GM18517 (cell line): ENCODE measurements around the gene KRTAP12-1.

Experiments
- ATAC-seq: cut with Tn5 transposase; IDR thresholded peaks from one replicate; pipeline ENCODE4 v1.9.1; 2021; ENCODE audit warnings: mild to moderate bottlenecking, moderate library complexity; ENCODE audit not compliant: unreplicated experiment

KRTAP12-1 gene, protein sequence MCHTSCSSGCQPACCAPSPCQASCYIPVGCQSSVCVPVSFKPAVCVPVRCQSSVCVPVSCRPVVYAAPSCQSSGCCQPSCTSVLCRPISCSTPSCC

GRCh38 chr21:44681861-44682579 lies at the start of gene KRTAP12-1:
Gene KRTAP12-1 (minus strand): TSS chr21:44682163. CDS start chr21:44682123, 40 bp downstream.
- no peak for ATAC-seq

GRCh38 chr21:44730951-44731579 lies 49.1 kb upstream of the KRTAP12-1 start:
- ATAC-seq, result no peak

DNA sequence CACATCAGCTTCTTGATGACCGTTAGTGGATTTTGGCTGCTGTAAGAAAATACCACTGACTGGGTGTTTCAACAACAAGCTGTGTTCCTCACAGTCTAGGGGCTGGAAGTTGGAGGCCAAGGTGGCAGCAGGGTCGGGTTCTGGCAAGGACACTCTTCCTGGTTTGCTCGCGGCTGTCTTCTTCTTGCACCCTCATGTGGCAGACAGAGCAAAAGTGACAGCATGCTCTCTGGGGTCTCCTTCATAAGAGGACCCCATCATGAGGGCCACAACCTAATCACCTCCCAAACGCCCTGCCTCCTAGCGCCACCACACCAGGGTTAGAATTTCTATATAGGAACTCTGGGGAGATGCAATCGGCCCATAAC lies 48.0 kb upstream of the KRTAP12-1 start:
- ATAC-seq, result no peak

DNA sequence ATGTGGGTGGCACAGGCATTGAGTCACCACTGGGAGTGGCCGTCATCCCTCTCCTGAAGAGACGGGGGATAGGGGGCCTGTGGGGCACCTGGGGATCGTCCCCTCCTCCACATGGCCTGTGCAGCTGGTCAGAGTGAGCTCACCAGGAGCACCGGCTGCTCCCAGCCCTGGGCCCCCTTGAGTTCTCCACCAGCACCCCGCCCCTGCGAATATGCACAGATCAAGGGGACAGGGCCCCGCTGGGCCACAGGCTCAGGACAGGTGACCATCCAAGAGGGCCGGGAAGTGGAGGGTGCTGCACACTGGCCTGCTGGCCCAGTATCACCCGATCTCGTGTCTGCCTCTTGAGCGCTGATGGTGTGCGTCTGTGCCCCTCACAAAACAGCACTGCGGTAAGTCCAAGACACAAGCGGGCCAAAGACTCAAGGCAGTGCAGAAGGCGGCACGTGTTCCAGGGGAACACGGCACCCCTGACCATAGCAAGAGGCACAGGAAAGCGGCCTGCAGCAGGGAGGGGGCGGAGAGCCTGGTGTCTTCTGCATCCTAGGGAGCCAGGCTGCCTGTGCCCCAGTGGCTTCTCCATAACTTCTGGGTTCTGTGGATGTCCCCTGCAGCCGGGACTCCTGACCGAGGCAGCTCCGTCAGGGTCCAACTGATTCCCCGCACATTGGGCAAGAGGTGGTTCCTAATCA lies 47.5 kb upstream of the KRTAP12-1 start:
- no peak for ATAC-seq

- ATAC-seq, result no peak
Measured at GRCh38 chr21:44728716-44729115, 46.8 kb upstream of the KRTAP12-1 start.

DNA sequence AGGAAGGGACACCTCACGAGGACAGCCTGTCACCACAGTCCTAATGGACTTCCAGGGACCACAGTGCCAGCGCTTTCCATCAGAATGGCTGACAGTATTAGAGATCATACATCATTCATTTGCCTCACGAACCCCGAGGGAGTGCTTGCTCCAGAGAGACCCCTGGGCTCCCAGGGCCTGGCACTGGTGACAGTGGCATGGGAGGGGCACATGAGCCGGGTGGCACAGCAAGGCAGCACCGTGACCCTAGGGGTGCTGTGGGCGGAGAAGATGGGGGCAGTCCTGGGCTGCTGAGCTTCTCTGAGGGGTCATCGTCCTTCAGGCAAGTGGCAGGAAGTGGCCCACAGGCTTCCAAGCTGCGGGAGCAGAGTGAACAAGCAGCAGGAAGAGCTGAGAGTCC lies 45.8 kb upstream of the KRTAP12-1 start:
- ATAC-seq, result no peak

- no peak for ATAC-seq
Measured at GRCh38 chr21:44727321-44727720, 45.4 kb upstream of the KRTAP12-1 start.

GRCh38 chr21:44726826-44727225 lies 44.9 kb upstream of the KRTAP12-1 start:
- ATAC-seq, result no peak

GRCh38 chr21:44724926-44725325 lies 43.0 kb upstream of the KRTAP12-1 start:
- ATAC-seq, result no peak

GRCh38 chr21:44724196-44724595 lies 42.2 kb upstream of the KRTAP12-1 start:
- ATAC-seq, result no peak

- ATAC-seq, result no peak
Measured at GRCh38 chr21:44723177-44724131, 41.5 kb upstream of the KRTAP12-1 start.

GRCh38 chr21:44722731-44723130 lies 40.8 kb upstream of the KRTAP12-1 start:
- ATAC-seq, result no peak

DNA sequence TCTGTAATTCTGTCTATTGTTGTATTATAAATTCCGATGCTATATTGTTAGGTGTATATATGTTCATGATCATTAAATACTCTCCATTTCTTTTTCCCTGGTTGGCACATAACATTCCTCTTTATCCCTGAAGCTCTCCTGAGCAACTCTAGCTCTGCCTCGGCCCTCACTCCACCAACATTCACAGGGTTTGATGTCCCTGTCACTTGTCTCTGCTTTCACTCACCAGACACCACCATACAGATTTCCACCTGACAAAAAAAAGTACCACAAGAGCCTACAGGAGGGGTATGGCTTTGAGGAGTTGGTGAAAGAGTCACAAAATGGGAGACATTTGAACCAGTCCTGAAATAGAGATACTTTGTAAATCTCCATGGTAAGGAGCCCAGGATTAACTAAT lies 38.2 kb upstream of the KRTAP12-1 start:
- no peak for ATAC-seq

GRCh38 chr21:44718571-44718970 lies 36.6 kb upstream of the KRTAP12-1 start:
- no peak for ATAC-seq

- no peak for ATAC-seq
Measured at GRCh38 chr21:44718093-44718492, 36.1 kb upstream of the KRTAP12-1 start.

- ATAC-seq, result no peak
Measured at GRCh38 chr21:44716984-44717383, 35.0 kb upstream of the KRTAP12-1 start.

- no peak for ATAC-seq
Measured at GRCh38 chr21:44714905-44715304, 32.9 kb upstream of the KRTAP12-1 start.

GRCh38 chr21:44713846-44714245 lies 31.9 kb upstream of the KRTAP12-1 start:
- ATAC-seq, result no peak

- ATAC-seq, result no peak
Measured at GRCh38 chr21:44713130-44713529, 31.2 kb upstream of the KRTAP12-1 start.

- ATAC-seq, result no peak
Measured at GRCh38 chr21:44712203-44713028, 30.5 kb upstream of the KRTAP12-1 start.
